Endothelial cell of umbilical vein (primary cell): ENCODE data around the gene GP5.

Experiments
- CTCF ChIP-seq, 2 donors: IDR thresholded peaks; 1 replicate in 1 of 2; 2 replicates in 1 of 2; pipeline ENCODE4 v1.5.1; 2011; ENCODE audit warnings: low read length in 2 of 2, mild to moderate bottlenecking in 2 of 2, moderate library complexity in 2 of 2, control low read depth in 1 of 2, inconsistent platforms in 1 of 2, low read depth in 1 of 2; ENCODE audit not compliant: insufficient read depth in 1 of 2; ENCODE audit errors: extremely low read depth in 1 of 2
- EZH2 ChIP-seq: IDR thresholded peaks from 2 replicates; pipeline ENCODE4 v1.6.1; 2012; ENCODE audit warnings: borderline replicate concordance, low read depth, mild to moderate bottlenecking, moderate library complexity, low read length, inconsistent platforms; ENCODE audit not compliant: severe bottlenecking
- FOS ChIP-seq: IDR thresholded peaks from 2 replicates; pipeline ENCODE4 v1.6.1; 2011; ENCODE audit warnings: mild to moderate bottlenecking, low read length, moderate library complexity, borderline replicate concordance; ENCODE audit not compliant: insufficient read depth
- GATA2 ChIP-seq: IDR thresholded peaks from 2 replicates; pipeline ENCODE4 v1.7.0; 2011; ENCODE audit warnings: low read depth, mild to moderate bottlenecking, moderate library complexity, mixed read lengths, low read length; ENCODE audit not compliant: insufficient read length, insufficient read depth
- MYC ChIP-seq: IDR thresholded peaks from one replicate; pipeline ENCODE4 v1.6.1; 2011; ENCODE audit warnings: mild to moderate bottlenecking, low read depth, low read length
- POLR2A ChIP-seq: IDR thresholded peaks from 2 replicates; pipeline ENCODE4 v1.6.1; 2012; ENCODE audit warnings: low read depth, mild to moderate bottlenecking, control low read depth, low read length
- POLR2AphosphoS5 ChIP-seq: IDR thresholded peaks from 2 replicates; pipeline ENCODE4 v1.6.1; 2012; ENCODE audit warnings: low read depth, mild to moderate bottlenecking, control low read depth, low read length, moderate library complexity; ENCODE audit not compliant: insufficient read depth

GRCh38 chr3:194418671-194419070 is 19.6 kb upstream of the GP5 start:
- no peak for TF ChIP-seq CTCF (IDR thresholded peaks at IDR 0.05; ENCODE audit: extremely low read depth in 1 of 2, insufficient read depth in 1 of 2, low read depth in 1 of 2, low read length in 2 of 2)
- TF ChIP-seq FOS, result no peak
- no peak for TF ChIP-seq POLR2AphosphoS5
- TF ChIP-seq MYC, result no peak
- no peak for TF ChIP-seq POLR2A
- no peak for TF ChIP-seq EZH2
- TF ChIP-seq GATA2, result no peak
